Fibroblast of skin of right quadriceps (primary cell): ENCODE data around the gene NCOR2.

Experiments used
- DNase-seq: peaks from one replicate; pipeline ENCODE4 v3.0.0-alpha.2; 2013

Gene NCOR2

GRCh38 chr12:124557518-124558223 lies 9.7 kb downstream of the NCOR2 start:
- no peak for DNase-seq

GRCh38 chr12:124556896-124557501 lies 10.4 kb downstream of the NCOR2 start:
- DNase-seq, result no peak

GRCh38 chr12:124556074-124556466 lies 11.3 kb downstream of the NCOR2 start:
- no peak for DNase-seq

- no peak for DNase-seq
Observed at GRCh38 chr12:124555168-124556073, 12.0 kb downstream of the NCOR2 start.

GRCh38 chr12:124554429-124555029 lies 12.9 kb downstream of the NCOR2 start:
- no peak for DNase-seq

- DNase-seq, result no peak
Observed at GRCh38 chr12:124553862-124554428, 13.5 kb downstream of the NCOR2 start.

- DNase-seq, result peak; percentile 59
Observed at GRCh38 chr12:124551268-124552144, 15.9 kb downstream of the NCOR2 start.

- no peak for DNase-seq
Observed at GRCh38 chr12:124550123-124551089, 17.0 kb downstream of the NCOR2 start.

- no peak for DNase-seq
Observed at GRCh38 chr12:124549629-124550028, 17.8 kb downstream of the NCOR2 start.

- peak; percentile 70 for DNase-seq
Observed at GRCh38 chr12:124548854-124549378, 18.5 kb downstream of the NCOR2 start.

- no peak for DNase-seq
Observed at GRCh38 chr12:124547626-124548025, 19.8 kb downstream of the NCOR2 start.

- DNase-seq, result no peak
Observed at GRCh38 chr12:124545508-124546418, 21.6 kb downstream of the NCOR2 start.

GRCh38 chr12:124544983-124545382 lies 22.4 kb downstream of the NCOR2 start:
- DNase-seq, result no peak

GRCh38 chr12:124544311-124544970 lies 23.0 kb downstream of the NCOR2 start:
- DNase-seq, result no peak

- DNase-seq, result peak; percentile 70
Observed at GRCh38 chr12:124543590-124544310, 23.7 kb downstream of the NCOR2 start.

GRCh38 chr12:124543052-124543589 lies 24.3 kb downstream of the NCOR2 start:
- peak; percentile 48 for DNase-seq
